GM19463 (cell line): Measurements from ENCODE around the gene C2orf78.

Source experiments
- ATAC-seq: cut with Tn5 transposase; IDR thresholded peaks from one replicate; pipeline ENCODE4 v1.9.1; 2021; ENCODE audit warnings: mild to moderate bottlenecking, moderate library complexity; ENCODE audit not compliant: unreplicated experiment

C2orf78 gene

DNA sequence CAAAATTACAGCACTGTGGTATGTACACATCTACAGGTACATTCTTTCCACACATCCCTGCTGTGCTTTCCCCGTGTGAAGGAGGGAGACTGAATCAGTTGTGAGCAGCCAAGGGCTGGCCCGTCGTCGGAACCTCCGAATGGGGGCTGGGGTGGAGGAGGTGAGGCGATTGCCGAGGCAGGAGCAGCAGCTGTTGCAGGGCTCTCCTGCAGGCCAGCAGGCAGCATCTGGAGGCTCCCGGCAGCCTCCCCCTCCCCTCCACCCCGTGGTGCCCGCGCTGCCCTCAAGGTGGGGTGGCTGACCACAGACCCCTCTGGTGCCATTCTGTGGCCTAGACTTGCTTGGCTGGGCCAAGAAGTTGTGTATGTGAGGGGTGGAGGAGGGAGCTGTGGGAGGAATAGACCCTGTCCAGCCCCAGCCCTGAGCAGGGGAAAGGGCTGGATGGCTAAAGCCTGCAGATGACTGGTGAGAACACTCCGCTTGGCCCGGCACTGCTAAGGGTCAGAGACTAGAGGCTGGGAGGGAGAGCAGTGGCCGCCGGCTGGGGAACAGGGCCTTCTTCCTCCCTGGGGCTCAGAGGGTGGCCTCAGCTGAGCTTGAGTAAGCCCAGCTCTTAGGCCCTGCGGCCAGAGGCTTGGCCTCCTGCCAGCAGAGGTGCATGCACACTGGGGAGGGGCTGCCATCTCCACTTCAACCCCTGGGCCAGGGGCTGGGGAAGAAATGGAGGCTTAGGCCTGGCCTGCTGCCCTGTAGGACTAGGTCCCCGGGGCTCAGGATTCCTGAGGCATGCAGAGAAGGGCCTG is 52.4 kb downstream of the C2orf78 start:
- no peak for ATAC-seq

DNA sequence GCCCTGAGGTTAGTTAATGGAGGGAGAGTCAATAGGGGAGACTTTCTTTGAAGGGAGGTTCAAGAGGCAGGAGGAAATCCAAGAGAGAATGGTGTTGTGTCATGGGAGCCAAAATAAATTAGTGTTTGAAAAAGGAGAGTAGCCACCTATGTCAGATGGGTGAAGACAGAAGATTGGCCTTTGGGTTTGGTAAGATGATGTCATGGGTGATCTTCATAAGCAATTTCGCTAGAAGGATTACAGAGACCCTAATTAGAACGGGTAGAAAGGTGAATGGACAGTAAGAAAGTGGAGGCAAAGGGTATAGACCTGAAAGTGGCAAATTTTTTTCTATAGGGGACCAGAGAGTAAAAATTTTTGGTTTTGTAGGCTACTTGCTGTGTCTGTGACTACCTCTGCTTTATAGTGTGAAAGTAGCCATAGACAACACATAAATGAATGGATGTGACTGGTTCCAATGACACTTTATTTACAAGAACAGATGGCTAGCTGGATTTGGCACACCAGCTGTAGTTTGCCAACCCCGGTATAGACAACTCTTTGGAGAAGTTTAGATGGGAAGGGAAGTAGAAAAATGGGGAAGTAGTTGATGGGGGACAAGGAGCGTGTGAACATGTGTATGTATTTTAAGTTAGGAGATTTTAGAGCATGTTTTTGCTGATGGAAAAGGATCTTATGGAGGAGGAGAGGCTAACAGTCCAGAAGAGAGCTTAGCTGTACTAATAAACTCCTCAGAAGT is 54.0 kb downstream of the C2orf78 start:
- ATAC-seq = no peak

DNA sequence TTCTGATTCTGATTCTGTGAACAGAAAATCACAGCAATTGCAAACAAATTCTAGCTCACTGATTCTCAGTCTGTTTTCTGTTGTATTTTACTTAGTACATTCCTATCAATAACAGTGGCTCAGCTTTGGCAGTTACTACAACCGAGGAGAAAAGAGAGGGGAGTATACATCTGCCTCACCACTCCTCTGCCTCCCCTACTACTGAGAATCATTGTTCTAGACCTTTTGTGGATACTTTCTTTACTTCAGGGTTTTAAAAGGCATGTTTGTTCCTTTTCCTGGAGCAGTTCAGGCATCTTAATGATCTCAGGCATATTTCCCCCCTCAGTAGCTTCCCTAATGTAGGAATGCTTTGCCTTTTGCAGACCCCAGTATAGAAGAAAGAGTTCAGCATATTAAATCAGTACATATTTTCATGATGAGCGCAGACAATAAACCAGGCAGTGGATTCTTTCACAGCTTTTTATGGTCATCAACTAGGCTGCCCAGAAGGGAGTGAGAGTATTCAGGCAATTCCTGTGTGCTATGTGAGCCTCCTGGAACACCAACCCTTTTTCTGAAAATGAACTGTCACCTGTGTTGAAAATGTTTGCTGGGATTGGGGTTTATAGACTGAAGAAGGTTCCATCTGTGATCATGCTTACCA is 55.0 kb downstream of the C2orf78 start:
- no peak for ATAC-seq

DNA sequence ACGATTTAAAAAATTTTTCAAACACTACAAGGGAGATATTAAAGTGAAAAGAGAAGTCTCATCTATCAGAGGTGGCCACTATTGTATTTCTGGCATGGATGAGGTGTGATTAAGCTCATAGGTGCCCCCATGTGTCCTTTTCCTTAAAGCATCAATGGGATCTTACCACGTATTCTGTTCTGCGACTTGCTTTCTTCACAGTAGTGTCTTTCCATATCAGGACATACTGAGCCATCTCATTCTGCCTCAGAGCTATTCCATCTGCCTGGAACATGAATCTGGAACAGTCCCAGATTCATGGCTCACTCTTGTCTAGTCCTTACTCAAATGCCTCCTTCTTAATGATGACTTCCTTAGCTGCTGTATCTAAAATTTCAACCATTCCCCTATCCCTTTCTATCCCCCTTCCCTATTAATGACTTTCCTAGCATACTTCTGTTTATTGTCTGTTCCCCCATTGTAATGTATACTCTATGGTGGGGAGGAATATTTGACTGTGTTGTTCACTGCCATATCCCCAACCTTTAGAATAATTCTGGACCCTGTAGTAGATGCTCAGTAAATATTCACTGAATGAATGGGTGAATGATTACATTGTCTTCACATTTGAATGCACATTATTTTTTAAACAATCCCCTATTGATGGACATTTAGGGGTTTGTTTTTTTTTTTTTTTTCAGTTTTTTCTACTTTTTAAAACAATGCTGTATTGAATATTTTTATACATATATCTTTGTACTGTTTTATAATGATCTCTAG is 55.8 kb downstream of the C2orf78 start:
- ATAC-seq = no peak

DNA sequence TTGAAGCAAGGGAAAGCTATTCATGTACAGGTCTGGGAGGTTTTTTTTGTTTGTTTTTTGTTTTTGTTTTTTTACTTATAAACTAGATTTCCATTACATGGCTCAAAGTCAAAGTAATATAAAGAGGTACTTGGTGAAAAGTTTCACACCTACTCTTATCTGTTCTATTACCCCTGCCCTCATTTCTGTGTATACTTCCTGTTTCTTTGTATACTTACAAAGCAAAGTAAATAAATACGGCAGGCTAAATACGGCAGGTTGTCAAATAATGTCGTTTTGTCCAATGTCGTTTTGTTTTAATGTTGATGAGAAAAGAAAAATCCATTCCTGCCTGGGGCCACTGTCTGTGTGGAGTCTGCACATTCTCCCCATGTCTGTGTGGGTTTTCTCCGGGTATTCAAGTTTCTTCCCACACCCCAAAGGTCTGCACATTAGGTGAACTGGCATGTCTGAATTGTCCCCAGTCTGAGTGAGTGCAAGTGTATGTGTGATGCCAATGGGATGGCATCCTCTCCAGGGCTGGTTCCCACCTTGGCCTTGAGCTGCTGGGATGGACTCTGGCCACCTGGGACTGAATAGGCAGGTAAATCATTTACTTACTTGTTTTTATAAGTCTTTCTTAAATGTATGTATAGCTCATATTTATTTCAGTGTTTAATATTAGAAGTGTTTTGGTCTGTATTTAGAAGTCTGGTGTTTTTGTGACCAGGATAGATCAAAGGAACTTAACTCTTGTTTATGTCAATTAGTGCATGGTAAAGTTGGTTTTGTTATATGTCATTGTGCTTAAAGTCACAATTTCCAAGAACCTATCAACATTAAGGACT is 58.1 kb downstream of the C2orf78 start:
- no peak for ATAC-seq

DNA sequence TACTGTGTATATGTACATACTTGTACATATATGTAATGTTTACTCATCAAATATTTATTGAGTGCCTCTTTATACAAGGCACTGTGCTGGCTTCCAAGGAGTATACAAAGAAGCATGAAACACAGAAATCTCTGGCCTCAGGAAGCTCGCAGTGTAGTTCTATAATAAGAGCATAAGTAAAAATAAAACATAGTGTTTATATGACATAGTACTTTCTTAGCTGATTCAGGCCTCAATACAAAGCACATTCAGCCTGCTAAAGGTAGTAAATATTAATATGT is 58.7 kb downstream of the C2orf78 start:
- no peak for ATAC-seq

DNA sequence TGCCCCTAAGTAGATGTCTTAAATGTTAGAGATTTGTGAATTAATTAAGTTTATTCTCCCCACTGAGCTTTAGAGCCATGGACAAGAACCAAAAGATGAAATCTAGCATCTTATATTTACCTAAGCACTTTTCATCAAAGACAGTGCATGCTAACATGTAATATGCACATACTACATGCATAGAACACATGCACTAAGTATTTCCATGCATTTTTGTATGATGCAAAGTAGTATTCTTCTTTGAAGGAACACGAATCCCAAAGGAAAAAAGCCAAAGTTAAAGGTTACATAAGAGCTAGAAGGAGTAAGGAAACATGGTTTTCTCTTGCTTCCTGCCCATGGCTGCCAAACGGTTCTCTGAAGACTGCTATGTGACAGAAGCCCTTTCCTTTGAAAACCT is 60.1 kb downstream of the C2orf78 start:
- ATAC-seq = no peak

DNA sequence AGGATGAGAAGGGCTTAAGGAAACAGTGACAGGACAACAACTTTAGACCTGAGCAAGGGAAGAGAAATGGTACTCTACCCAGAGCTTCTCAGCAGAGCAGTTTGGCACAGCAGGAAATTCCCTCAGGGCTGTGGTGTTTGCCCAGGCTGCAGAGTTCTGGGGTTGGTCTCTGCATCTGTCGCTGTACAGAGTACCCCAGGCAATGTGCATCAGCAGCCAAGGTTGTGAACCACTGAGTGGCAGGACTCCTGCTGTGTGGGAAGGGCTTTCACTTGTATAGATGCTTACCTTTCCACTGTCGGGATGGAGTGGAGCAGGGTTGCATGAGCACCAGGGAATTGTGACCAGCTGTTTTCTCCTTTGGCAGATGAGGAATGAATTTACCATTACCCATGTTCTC is 66.0 kb downstream of the C2orf78 start:
- ATAC-seq = no peak

DNA sequence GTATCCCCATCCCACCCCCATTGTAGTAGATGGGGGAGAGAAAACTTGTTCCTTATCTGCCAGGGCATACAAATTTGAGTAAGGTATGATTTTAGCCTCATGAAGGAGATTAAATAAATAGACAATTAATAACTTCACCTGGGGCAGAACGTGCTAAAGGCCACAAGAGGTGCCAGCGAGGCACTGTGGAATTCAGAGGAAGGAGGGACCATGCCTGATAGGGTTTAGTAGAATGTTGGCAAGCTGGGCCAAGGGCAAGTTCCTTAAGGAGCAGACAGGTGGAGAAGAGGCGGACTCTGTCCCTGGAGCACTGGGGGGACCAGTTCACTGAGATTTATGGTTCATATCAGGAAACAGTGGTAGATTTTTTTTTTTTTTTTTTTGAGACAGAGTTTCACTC is 67.3 kb downstream of the C2orf78 start:
- no peak for ATAC-seq

DNA sequence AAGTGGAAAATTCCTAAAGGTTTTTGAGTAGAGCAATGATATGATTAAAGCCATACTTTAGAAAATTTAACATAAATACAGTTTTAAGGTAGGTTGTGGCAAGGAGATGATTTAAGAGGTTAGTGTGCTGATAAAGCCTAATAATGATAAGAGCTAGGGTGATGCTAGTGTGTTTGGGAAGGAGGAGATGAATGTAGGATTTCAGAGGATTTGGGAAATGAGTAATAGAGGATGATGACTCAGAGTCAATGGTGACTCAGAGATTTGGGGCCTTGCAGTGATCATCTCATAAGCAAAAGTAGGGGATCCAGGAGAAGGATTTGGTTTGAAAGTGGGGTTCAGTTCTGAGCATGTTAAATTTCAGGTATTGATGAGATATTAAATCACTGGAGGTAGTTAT is 68.0 kb downstream of the C2orf78 start:
- ATAC-seq = no peak

DNA sequence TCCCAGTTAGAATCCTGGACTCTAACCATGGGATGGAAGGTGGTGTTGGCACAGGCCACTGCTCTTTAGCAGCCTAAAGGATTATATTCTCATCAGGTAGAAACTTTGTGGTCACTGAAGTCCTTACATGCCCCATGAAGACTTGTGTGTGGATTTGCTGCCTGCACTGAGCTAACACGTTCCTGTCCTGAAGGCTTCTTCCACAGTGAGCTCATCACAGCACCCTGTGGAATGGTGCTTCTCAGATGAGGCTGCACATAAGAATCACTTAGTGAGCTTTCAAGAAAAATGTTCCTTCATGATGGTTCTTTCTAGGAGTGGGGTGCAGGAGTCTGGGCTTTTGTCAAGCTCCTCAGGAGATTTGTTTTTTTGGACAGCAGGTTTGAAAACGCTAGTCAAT is 71.5 kb downstream of the C2orf78 start:
- no peak for ATAC-seq

DNA sequence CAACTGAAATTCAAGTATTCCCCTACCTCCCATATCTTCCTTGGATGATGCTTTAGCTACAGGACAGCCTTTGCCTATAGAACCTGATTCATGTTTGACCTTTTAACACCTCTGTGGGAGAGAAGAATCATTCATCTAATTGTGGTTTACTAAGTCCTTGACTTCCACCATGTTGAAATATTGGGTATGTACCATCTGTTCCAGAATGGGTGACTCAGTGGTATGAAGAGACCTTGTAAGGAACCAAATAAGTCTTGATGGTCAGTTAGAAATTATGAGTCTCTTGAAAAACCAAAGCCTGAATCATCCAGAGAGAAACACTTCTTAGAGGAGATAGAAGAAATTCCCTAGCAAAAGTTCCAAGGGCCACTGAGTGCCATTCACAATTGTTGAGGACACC is 72.2 kb downstream of the C2orf78 start:
- no peak for ATAC-seq

DNA sequence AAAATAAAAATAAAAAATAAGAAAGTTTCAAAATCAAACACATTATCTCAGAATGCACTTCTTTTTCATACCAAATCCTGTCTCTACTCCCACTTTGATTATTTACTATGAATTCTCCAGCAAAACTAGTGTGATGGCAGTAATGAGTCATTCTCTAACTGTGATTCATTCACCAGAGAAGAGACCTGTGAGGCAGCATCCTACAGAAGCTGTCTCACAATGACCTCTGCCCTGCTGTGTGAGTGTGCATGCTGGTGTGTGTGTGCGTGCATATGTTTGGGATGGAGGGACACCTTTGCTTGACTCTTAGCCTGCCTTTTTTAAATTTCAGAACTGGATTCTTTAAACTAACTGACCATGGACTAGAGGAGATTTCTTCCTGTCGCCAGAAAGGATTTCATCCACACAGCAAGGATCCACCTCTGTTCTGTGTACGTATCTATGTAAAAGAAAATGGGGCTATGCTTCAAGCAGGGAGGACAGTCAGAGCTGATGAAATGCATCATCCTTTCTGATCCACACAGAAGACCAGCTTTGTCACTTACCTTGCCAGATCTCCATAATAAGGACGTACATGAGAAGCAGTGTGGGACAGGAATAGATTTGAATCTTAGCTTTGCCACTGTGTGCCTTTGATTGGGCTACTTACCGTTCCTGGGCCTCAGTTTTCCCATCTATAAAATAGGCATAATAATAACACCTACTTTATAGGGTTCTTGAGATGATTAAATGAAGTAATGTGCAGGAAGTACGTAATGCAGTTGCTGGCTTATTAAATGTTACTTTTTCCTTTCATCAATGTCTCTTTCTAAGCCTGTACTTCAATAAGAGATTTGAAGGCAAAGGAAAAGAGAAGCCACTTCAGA is 76.0 kb downstream of the C2orf78 start:
- no peak for ATAC-seq

DNA sequence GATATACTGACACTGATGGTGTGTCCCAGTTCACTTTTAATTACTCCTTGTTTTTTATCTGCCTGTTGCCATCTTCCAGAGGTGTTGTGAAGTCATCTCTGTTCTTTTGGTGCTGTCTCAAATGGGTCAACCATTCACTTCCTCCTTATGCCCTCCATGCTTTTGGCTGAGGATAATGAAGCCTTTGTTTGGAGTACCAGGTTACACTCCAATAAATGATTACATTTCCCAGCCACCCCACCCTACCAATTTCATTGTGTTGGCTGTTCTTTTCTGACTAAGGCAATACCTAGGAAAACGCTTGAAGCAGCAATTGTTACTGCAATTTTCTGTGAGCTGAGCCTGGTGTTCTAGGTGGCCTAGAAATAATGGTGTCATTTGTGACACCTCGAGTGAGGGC is 79.0 kb downstream of the C2orf78 start:
- ATAC-seq = no peak
